H1 (cell line): ENCODE measurements around the gene IL17D.

Source experiments
- EP300 ChIP-seq, 2 experiments: IDR thresholded peaks; 1 replicate in 1 of 2; 2 replicates in 1 of 2; pipeline ENCODE4 v1.6.1; 2011 to 2012; ENCODE audit warnings: low read depth in 2 of 2, low read length in 2 of 2, mild to moderate bottlenecking in 2 of 2, borderline replicate concordance in 1 of 2, inconsistent platforms in 1 of 2, moderate library complexity in 1 of 2
- GABPA ChIP-seq: IDR thresholded peaks from 2 replicates; pipeline ENCODE4 v1.6.1; 2011; ENCODE audit warnings: mild to moderate bottlenecking, low read length, moderate library complexity, borderline replicate concordance; ENCODE audit not compliant: insufficient read depth
- HDAC2 ChIP-seq, 2 experiments: fragments of 300-600 bp in 1 of 2; sonication (generic) in 1 of 2; IDR thresholded peaks; 2 replicates each; pipeline ENCODE4 v1.6.1; 2011 to 2012; ENCODE audit warnings: low read depth in 2 of 2, low read length in 2 of 2, mild to moderate bottlenecking in 2 of 2, moderate library complexity in 2 of 2, borderline replicate concordance in 1 of 2, inconsistent platforms in 1 of 2
- MAFK ChIP-seq: IDR thresholded peaks from 2 replicates; pipeline ENCODE4 v1.6.1; 2012; ENCODE audit warnings: low read depth, mild to moderate bottlenecking, improper control_type of control experiment, low read length
- NANOG ChIP-seq: IDR thresholded peaks from 2 replicates; pipeline ENCODE4 v1.6.1; 2011; ENCODE audit warnings: low read length, low read depth, mild to moderate bottlenecking, inconsistent platforms; ENCODE audit not compliant: insufficient read depth, poor library complexity, severe bottlenecking
- POLR2A ChIP-seq, 2 experiments: IDR thresholded peaks; 1 replicate in 1 of 2; 2 replicates in 1 of 2; pipeline ENCODE4 v1.6.1; 2011; ENCODE audit warnings: low read depth in 2 of 2, low read length in 2 of 2, mild to moderate bottlenecking in 2 of 2; ENCODE audit errors: control extremely low read depth in 1 of 2
- POLR2AphosphoS5 ChIP-seq: IDR thresholded peaks from 2 replicates; pipeline ENCODE4 v1.6.1; 2011; ENCODE audit warnings: low read depth, low read length
- RAD21 ChIP-seq, 2 experiments: IDR thresholded peaks in 1 of 2; conservative IDR thresholded peaks in 1 of 2; 2 replicates each; pipeline ENCODE4 v1.6.1; 2011; ENCODE audit warnings: low read depth in 2 of 2, low read length in 2 of 2, improper control_type of control experiment in 1 of 2, inconsistent platforms in 1 of 2, mild to moderate bottlenecking in 1 of 2, moderate library complexity in 1 of 2
- RNF2 ChIP-seq: fragments of 200-900, 300-1000 bp; sonication (generic); IDR thresholded peaks from 2 replicates; pipeline ENCODE4 v1.7.1; 2016; ENCODE audit warnings: borderline replicate concordance, low read depth, mild to moderate bottlenecking, antibody characterized with exemption, low read length; ENCODE audit not compliant: poor library complexity, severe bottlenecking; ENCODE audit errors: missing control alignments
- TAF1 ChIP-seq: IDR thresholded peaks from 2 replicates; pipeline ENCODE4 v1.6.1; 2011; ENCODE audit warnings: mild to moderate bottlenecking, low read depth, low read length
- TCF12 ChIP-seq: IDR thresholded peaks from 2 replicates; pipeline ENCODE4 v1.6.1; 2011; ENCODE audit warnings: low read depth, mild to moderate bottlenecking, low read length
- ZNF274 ChIP-seq: IDR thresholded peaks from 2 replicates; pipeline ENCODE4 v1.7.0; 2012; ENCODE audit warnings: low read length, borderline replicate concordance; ENCODE audit errors: extremely low read depth
- TF ChIP-seq, protein P1 (sequence below), 3 experiments: IDR thresholded peaks; 1 replicate in 2 of 3; 2 replicates in 1 of 3; pipeline versions ENCODE4 v1.5.1 to v1.6.1; 2011; ENCODE audit warnings: low read length in 3 of 3, mild to moderate bottlenecking in 3 of 3, inconsistent platforms in 2 of 3, low read depth in 1 of 3, moderate library complexity in 1 of 3; ENCODE audit not compliant: insufficient read depth in 1 of 3; ENCODE audit errors: control extremely low read depth in 1 of 3
- TF ChIP-seq, protein P2 (sequence below): IDR thresholded peaks from 2 replicates; pipeline ENCODE4 v1.6.1; 2012; ENCODE audit warnings: inconsistent platforms

DNA sequence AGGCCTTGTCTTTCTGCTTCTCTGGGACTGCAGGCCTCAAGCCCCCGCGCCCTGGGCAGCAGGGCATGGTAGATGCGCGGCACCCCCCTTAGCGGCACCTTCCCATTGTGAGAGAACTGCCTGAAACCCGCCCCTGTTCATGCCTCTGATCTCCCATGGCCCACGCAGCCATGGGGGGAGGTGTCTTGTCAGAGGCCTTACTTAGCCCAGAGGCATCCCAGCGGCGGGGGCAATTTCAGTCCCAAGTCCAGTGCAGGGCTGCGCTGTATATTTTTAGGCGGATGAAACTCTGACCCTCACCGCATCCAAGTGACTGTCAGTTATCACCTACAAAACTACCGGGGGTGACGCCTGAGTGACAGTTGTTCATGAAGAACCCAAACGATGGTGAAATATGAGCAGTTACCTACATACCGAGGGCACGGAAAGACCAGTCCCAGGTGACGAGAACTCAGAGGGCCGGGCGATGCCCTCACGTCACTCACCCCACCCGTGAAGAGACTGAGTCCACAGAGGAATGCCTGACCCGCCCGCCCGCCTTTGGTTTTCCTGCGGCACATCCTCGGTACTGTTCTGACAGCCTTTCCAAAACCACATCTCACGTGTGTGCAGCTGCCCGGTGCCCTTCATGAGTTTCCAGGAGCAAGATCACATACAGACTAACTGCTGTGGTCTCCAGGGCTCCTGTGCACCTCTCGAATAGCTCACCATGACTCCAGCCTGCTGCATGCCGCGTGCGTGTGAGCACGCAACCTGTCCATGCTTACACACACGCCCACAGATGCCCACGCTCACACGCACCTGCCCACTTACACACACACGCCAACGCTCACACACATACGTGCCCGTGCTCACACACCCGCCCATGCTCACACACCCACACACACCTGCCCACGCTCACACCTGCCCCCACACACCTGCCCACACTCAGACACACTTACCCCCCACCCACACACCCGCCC lies 14.4 kb downstream of the IL17D start:
- TF ChIP-seq POLR2A (IDR thresholded peaks at IDR 0.05; ENCODE audit: control extremely low read depth in 1 of 2, low read depth in 2 of 2, low read length in 2 of 2) (no peak), MAFK (no peak), TAF1 (no peak), POLR2AphosphoS5 (no peak), GABPA (no peak), RAD21 (IDR thresholded peaks at IDR 0.05 in 1 of 2, conservative IDR thresholded peaks at IDR 0.05 in 1 of 2; ENCODE audit: low read depth in 2 of 2, low read length in 2 of 2) (no peak), RNF2 (no peak), EP300 (IDR thresholded peaks at IDR 0.05; ENCODE audit: borderline replicate concordance in 1 of 2, low read depth in 2 of 2, low read length in 2 of 2) (no peak), NANOG (no peak), ZNF274 (no peak), HDAC2 (IDR thresholded peaks at IDR 0.05; ENCODE audit: borderline replicate concordance in 1 of 2, low read depth in 2 of 2, low read length in 2 of 2) (no peak), TCF12 (no peak)
- TF ChIP-seq, protein P1, sequence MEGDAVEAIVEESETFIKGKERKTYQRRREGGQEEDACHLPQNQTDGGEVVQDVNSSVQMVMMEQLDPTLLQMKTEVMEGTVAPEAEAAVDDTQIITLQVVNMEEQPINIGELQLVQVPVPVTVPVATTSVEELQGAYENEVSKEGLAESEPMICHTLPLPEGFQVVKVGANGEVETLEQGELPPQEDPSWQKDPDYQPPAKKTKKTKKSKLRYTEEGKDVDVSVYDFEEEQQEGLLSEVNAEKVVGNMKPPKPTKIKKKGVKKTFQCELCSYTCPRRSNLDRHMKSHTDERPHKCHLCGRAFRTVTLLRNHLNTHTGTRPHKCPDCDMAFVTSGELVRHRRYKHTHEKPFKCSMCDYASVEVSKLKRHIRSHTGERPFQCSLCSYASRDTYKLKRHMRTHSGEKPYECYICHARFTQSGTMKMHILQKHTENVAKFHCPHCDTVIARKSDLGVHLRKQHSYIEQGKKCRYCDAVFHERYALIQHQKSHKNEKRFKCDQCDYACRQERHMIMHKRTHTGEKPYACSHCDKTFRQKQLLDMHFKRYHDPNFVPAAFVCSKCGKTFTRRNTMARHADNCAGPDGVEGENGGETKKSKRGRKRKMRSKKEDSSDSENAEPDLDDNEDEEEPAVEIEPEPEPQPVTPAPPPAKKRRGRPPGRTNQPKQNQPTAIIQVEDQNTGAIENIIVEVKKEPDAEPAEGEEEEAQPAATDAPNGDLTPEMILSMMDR (IDR thresholded peaks at IDR 0.05; ENCODE audit: control extremely low read depth in 1 of 3, insufficient read depth in 1 of 3, low read depth in 1 of 3, low read length in 3 of 3), result no peak
- TF ChIP-seq, protein P2, sequence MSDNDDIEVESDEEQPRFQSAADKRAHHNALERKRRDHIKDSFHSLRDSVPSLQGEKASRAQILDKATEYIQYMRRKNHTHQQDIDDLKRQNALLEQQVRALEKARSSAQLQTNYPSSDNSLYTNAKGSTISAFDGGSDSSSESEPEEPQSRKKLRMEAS, result no peak
